ENCODE measurements around the gene RSPH3. TPM values are rescaled to one million over a fixed set of nuclear protein-coding genes. Genes with fewer than 3 reads are reported as not detected.

The RSPH3 gene
- total and polyA plus RNA-seq, 10 of the 15 experiments (the other 5 are each of a cell fraction or from before 2014, with no cell fraction given), result 0.40 to 3.5 (median 1.4) TPM

DNA sequence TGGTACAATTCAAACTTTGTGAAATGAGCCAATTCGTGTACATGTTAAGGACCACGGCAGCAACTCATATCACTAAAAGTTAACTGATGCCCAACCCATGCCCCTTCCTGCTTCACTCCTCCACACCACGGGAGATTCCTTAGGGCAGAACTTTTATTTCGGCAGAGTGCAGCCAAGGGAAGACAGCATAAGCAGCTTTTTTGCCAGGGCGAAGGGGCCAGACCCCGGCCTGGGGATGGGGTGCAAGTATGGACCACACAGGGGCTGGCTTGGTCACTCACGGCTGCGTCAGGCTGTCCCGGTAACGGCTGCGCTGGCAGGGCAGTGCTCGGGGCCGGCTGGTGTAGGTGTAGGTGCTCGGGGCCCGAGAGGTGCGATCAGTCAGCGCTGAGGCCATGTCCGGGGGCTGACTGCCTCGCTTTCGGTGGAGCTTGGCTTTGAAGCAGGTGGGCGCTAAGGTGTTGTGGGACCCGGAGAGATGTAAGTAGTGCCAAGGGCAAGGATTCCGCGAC lies 792 bp downstream of the RSPH3 start:
- SMC1A ChIA-PET (ENCODE audit: uncharacterized antibody, unreplicated experiment), result interaction anchor here (1.2 to 15.8 kb wide), 10 partner anchors 8 to 135 kb away, joined by 3 to 517 read pairs (median 7); partner anchors contain the start of gene TAGAP
- WGBS (ENCODE audit: insufficient coverage, insufficient replicate concordance, low lambda C conversion rate, missing lambda C conversion rate), result 2% methylated on average over 24 of the region's 24 CpGs

GRCh38 chr6:158996856-158997255 lies 3.1 kb downstream of the RSPH3 start:
- DNase-seq (ENCODE audit: low read depth, low spot score) (no peak), FAIRE-seq (no peak), ATAC-seq (no peak)
- no TSS peak for BruUV-seq (replicated peaks)
- Histone ChIP-seq H3K9me3 (replicated peaks; ENCODE audit: control insufficient read depth, insufficient read depth, low read length) (no peaks in the 10 kb centered on the region), H3K4me1 (ENCODE audit: control insufficient read depth, insufficient read depth, low read length) (peaks cover 3% of the 10 kb centered on the region; the same call in 1 of the 2 replicates), H4K20me1 (ENCODE audit: control insufficient read depth, insufficient read depth) (no peaks in the 10 kb centered on the region), H2AFZ (ENCODE audit: control insufficient read depth, low read depth, low read length) (no peak overlapping the region), H3K27ac (ENCODE audit: control insufficient read depth, insufficient read depth) (no peak overlapping the region), H3K79me2 (ENCODE audit: control insufficient read depth, insufficient read depth, low read length) (no peaks in the 10 kb centered on the region), H3K4me3 (no peak overlapping the region), H3K36me3 (ENCODE audit: control insufficient read depth in 2 of 2, insufficient read depth in 2 of 2, low read length in 1 of 2) (no peaks in the 10 kb centered on the region), H3K27me3 (replicated peaks in 1 of 2; ENCODE audit: control insufficient read depth in 2 of 2, insufficient read depth in 2 of 2, low read length in 1 of 2) (no peaks in the 10 kb centered on the region), H3K9ac (ENCODE audit: control insufficient read depth, insufficient read depth, low read length) (no peak overlapping the region), H3K4me2 (ENCODE audit: control insufficient read depth, insufficient read depth) (no peak overlapping the region)
- 46% methylated on average over 2 of the region's 2 CpGs for WGBS (ENCODE audit: insufficient coverage, insufficient replicate concordance, low lambda C conversion rate, missing lambda C conversion rate)
- SMC1A ChIA-PET (ENCODE audit: uncharacterized antibody, unreplicated experiment), result no interaction called here
- RAD21 ChIA-PET (ENCODE audit: unreplicated experiment), result no interaction called here
- CTCF ChIA-PET, result no interaction called here
- intact Hi-C loops (cut with micrococcal nuclease; ENCODE audit: unreplicated experiment) (no loop called here), in situ Hi-C loops (cut with MboI) (no loop called here)
- POLR2A ChIA-PET, result no interaction called here
- no peak for TF ChIP-seq MYB (IDR thresholded peaks at IDR 0.05; ENCODE audit: borderline replicate concordance, low read depth, low read length)
- TF ChIP-seq PBX3 (IDR thresholded peaks at IDR 0.05; ENCODE audit: insufficient replicate concordance, low read depth, low read length), result no peak
- TF ChIP-seq BHLHE40 (IDR thresholded peaks at IDR 0.05; ENCODE audit: borderline replicate concordance in 1 of 2, low read depth in 2 of 2, low read length in 1 of 2), result no peak
- no peak for TF ChIP-seq ATF2 (IDR thresholded peaks at IDR 0.05; ENCODE audit: low read length)
- no peak for TF ChIP-seq FOXK2 (IDR thresholded peaks at IDR 0.05)
- no peak for TF ChIP-seq IKZF2 (IDR thresholded peaks at IDR 0.05)
- no peak for TF ChIP-seq MTA3 (IDR thresholded peaks at IDR 0.05; ENCODE audit: borderline replicate concordance, low read length)

More for the DNA sequence above, 792 bp downstream of the RSPH3 start:
- FAIRE-seq, result no peak
- H3K4me3 ChIP-seq, result peak overlapping the region; percentile 81
- TSS peak; percentile 73 for BruUV-seq (replicated peaks)
- no peaks in the 10 kb centered on the region for H3K79me2 ChIP-seq (ENCODE audit: control insufficient read depth, insufficient read depth, low read length)
- H3K9me3 ChIP-seq (replicated peaks; ENCODE audit: control insufficient read depth, insufficient read depth, low read length), result no peaks in the 10 kb centered on the region
- intact Hi-C loops (cut with micrococcal nuclease; ENCODE audit: unreplicated experiment), result no loop called here
- ATAC-seq, result peak; percentile 59
- H3K4me2 ChIP-seq (ENCODE audit: control insufficient read depth, insufficient read depth), result peak overlapping the region; percentile 92
- no peaks in the 10 kb centered on the region for H3K27me3 ChIP-seq (replicated peaks in 1 of 2; ENCODE audit: control insufficient read depth in 2 of 2, insufficient read depth in 2 of 2, low read length in 1 of 2)
- DNase-seq (ENCODE audit: low read depth, low spot score), result no peak
- peaks cover 3% of the 10 kb centered on the region; the same call in 1 of the 2 replicates for H3K4me1 ChIP-seq (ENCODE audit: control insufficient read depth, insufficient read depth, low read length)
- RAD21 ChIA-PET (ENCODE audit: unreplicated experiment), result interaction anchor here (0.6 to 2.2 kb wide), 16 partner anchors 11 to 282 kb away, joined by 3 to 26 read pairs (median 6); partner anchors contain the start of gene TAGAP
- CTCF ChIA-PET, result interaction anchor here (0.7 to 2.6 kb wide), 14 partner anchors 9 to 350 kb away, joined by 3 to 30 read pairs (median 6); no protein-coding TSS in a partner anchor
- no peaks in the 10 kb centered on the region for H4K20me1 ChIP-seq (ENCODE audit: control insufficient read depth, insufficient read depth)
- peak overlapping the region; percentile 99 for H2AFZ ChIP-seq (ENCODE audit: control insufficient read depth, low read depth, low read length)
- no peak overlapping the region for H3K27ac ChIP-seq (ENCODE audit: control insufficient read depth, insufficient read depth)
- in situ Hi-C loops (cut with MboI), result no loop called here
- no peak for TF ChIP-seq CREB1 (IDR thresholded peaks at IDR 0.05; ENCODE audit: low read depth)
- TF ChIP-seq IKZF1 (conservative IDR thresholded peaks at IDR 0.05), result no peak
- TF ChIP-seq BACH1 (IDR thresholded peaks at IDR 0.05; ENCODE audit: borderline replicate concordance), result no peak
- TF ChIP-seq ZNF24 (IDR thresholded peaks at IDR 0.05), result no peak
- TF ChIP-seq FOS (IDR thresholded peaks at IDR 0.05; ENCODE audit: borderline replicate concordance, extremely low read depth, insufficient read length), result no peak
- no peak for TF ChIP-seq TCF3 (IDR thresholded peaks at IDR 0.05; ENCODE audit: borderline replicate concordance, insufficient read depth, low read depth, low read length)
- TF ChIP-seq CREM (IDR thresholded peaks at IDR 0.05; ENCODE audit: low read depth), result no peak
- no peak for TF ChIP-seq FOXK2 (IDR thresholded peaks at IDR 0.05)
- peak overlapping the region; percentile 81 for H3K9ac ChIP-seq (ENCODE audit: control insufficient read depth, insufficient read depth, low read length)
- POLR2A ChIA-PET, result interaction anchor here (0.6 to 2.8 kb wide), 8 partner anchors 9 to 355 kb away, joined by 3 to 19 read pairs (median 8); partner anchors contain the start of genes DYNLT1 and TAGAP
- H3K36me3 ChIP-seq (ENCODE audit: control insufficient read depth in 2 of 2, insufficient read depth in 2 of 2, low read length in 1 of 2), result no peaks in the 10 kb centered on the region

Measured in GM12878 (cell line).